ENCODE results near the gene TTC12.

TTC12 gene

GRCh38 chr11:113404859-113405430, 90.6 kb downstream of the TTC12 start:
- no peak for DNase-seq (ENCODE audit: low spot score)

- no peak for DNase-seq (ENCODE audit: low spot score)
Observed at GRCh38 chr11:113405724-113406478, 91.5 kb downstream of the TTC12 start.

GRCh38 chr11:113407163-113407562, 92.8 kb downstream of the TTC12 start:
- DNase-seq (ENCODE audit: low spot score), result no peak

GRCh38 chr11:113408206-113408605, 93.8 kb downstream of the TTC12 start:
- no peak for DNase-seq (ENCODE audit: low spot score)

- DNase-seq (ENCODE audit: low spot score), result no peak
Observed at GRCh38 chr11:113408887-113409286, 94.5 kb downstream of the TTC12 start.

- DNase-seq (ENCODE audit: low spot score), result no peak
Observed at GRCh38 chr11:113409526-113409925, 95.1 kb downstream of the TTC12 start.

- no peak for DNase-seq (ENCODE audit: low spot score)
Observed at GRCh38 chr11:113410414-113411135, 96.2 kb downstream of the TTC12 start.

GRCh38 chr11:113411536-113411935, 97.2 kb downstream of the TTC12 start:
- DNase-seq (ENCODE audit: low spot score), result no peak

GRCh38 chr11:113412675-113413074, 98.3 kb downstream of the TTC12 start:
- DNase-seq (ENCODE audit: low spot score), result no peak

GRCh38 chr11:113415343-113415742, 101.0 kb downstream of the TTC12 start:
- DNase-seq (ENCODE audit: low spot score), result no peak

All from ecto neural progenitor cell (in vitro differentiated cells).